Neural progenitor cell (in vitro differentiated cells): Measurements from ENCODE around the gene KCNK3.

Experiments used
- EZH2 ChIP-seq: fragments of 200-600 bp; sonication (generic); IDR thresholded peaks from 2 replicates; pipeline ENCODE4 v1.6.1; 2017; ENCODE audit warnings: antibody characterized with exemption, mild to moderate bottlenecking, moderate library complexity
- TF ChIP-seq, protein P1 (sequence below): fragments of 200-600 bp; sonication (generic); IDR thresholded peaks from 2 replicates; pipeline ENCODE4 v1.5.1; 2017; ENCODE audit warnings: antibody characterized with exemption, mild to moderate bottlenecking

DNA sequence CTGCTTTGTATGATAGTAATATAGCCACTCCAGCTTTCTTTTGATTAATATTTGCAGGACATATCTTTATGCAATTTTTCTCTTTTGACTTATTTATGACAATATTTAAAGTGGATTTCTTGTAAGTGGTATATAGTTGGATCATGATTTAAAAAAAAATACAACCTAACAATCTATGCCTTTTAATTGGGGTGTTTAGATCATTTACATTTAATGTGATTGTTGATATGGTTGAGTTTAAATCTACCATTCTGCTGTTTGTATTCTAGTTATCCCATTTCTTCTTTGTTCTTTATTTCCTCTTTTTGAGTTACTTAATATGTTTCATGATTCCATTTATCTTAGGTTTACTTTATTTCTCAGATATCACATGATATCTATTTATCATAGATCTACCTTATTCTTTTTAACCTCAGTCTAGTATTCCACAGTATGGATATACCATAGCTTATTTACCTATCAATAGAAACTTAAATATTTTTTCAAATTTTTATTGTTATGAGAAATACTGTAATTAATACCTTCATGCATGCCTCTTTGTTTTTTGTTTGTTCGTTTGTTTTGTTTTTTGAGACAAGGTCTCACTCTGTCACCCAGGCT is 32.1 kb upstream of the KCNK3 start:
- no peak for TF ChIP-seq EZH2
- TF ChIP-seq, protein P1, sequence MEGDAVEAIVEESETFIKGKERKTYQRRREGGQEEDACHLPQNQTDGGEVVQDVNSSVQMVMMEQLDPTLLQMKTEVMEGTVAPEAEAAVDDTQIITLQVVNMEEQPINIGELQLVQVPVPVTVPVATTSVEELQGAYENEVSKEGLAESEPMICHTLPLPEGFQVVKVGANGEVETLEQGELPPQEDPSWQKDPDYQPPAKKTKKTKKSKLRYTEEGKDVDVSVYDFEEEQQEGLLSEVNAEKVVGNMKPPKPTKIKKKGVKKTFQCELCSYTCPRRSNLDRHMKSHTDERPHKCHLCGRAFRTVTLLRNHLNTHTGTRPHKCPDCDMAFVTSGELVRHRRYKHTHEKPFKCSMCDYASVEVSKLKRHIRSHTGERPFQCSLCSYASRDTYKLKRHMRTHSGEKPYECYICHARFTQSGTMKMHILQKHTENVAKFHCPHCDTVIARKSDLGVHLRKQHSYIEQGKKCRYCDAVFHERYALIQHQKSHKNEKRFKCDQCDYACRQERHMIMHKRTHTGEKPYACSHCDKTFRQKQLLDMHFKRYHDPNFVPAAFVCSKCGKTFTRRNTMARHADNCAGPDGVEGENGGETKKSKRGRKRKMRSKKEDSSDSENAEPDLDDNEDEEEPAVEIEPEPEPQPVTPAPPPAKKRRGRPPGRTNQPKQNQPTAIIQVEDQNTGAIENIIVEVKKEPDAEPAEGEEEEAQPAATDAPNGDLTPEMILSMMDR: no peak
